Measurements from ENCODE around the gene NLRP1. TPM values are rescaled to one million over a fixed set of nuclear protein-coding genes. Genes with fewer than 3 reads are reported as not detected.

NLRP1 gene
- total RNA-seq, 4 donors from 2014 or later = 3.6 to 7.7 (median 6.9) TPM

GRCh38 chr17:5557485-5557884 is 26.8 kb downstream of the NLRP1 start:
- Histone ChIP-seq H3K4me3 (no peak overlapping the region), H3K9me3 (no peaks in the 10 kb centered on the region), H3K36me3 (no peaks in the 10 kb centered on the region), H3K27ac (no peak overlapping the region), H3K27me3 (no peaks in the 10 kb centered on the region), H3K4me1 (no peaks in the 10 kb centered on the region)
- no peak for TF ChIP-seq POLR2A (IDR thresholded peaks at IDR 0.05)
- no peak for TF ChIP-seq CTCF (IDR thresholded peaks at IDR 0.05 in 4 of 5, conservative IDR thresholded peaks at IDR 0.05 in 1 of 5)
- in situ Hi-C loops (cut with MboI; ENCODE audit: low sequenced_read_pairs in 4 of 4) = no loop called here
- ATAC-seq (no peak), DNase-seq (no peak)
- intact Hi-C loops (cut with DNase I; ENCODE audit: low total_unique reads) = no loop called here

DNA sequence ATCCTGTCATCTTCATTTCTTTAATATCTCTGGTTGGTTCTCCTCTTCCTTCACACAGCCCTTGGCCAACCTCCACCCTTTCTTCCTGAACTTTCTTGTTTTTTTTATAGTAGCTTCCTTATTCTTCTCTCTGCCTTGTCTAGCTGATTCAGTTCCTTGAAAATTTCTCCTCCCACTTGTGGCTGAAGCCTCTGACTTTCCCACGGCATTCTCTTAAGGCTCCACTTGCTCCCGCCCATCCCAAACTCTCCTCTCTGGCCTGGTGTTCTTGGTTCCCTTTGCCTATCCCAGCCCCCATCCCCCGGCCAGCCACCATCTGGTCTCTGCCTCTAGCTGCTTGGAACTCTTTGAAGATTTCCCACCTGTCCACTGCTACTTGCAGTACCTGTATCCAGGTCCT is 29.1 kb downstream of the NLRP1 start:
- H3K4me1 ChIP-seq = no peaks in the 10 kb centered on the region
- H3K27me3 ChIP-seq = no peaks in the 10 kb centered on the region
- no peak for TF ChIP-seq POLR2A (IDR thresholded peaks at IDR 0.05)
- DNase-seq (no peak), ATAC-seq (no peak)
- no peaks in the 10 kb centered on the region for H3K9me3 ChIP-seq
- in situ Hi-C loops (cut with MboI; ENCODE audit: low sequenced_read_pairs in 4 of 4) = no loop called here
- no peak overlapping the region for H3K27ac ChIP-seq
- no peaks in the 10 kb centered on the region for H3K36me3 ChIP-seq
- H3K4me3 ChIP-seq = no peak overlapping the region
- intact Hi-C loops (cut with DNase I; ENCODE audit: low total_unique reads) = no loop called here

- no peak for TF ChIP-seq POLR2A (IDR thresholded peaks at IDR 0.05)
- TF ChIP-seq CTCF (IDR thresholded peaks at IDR 0.05 in 4 of 5, conservative IDR thresholded peaks at IDR 0.05 in 1 of 5) = no peak
- intact Hi-C loops (cut with DNase I; ENCODE audit: low total_unique reads) (no loop called here), in situ Hi-C loops (cut with MboI; ENCODE audit: low sequenced_read_pairs in 4 of 4) (no loop called here)
- Histone ChIP-seq H3K9me3 (no peaks in the 10 kb centered on the region), H3K27ac (no peak overlapping the region), H3K4me3 (no peak overlapping the region), H3K27me3 (no peaks in the 10 kb centered on the region), H3K4me1 (no peaks in the 10 kb centered on the region), H3K36me3 (no peaks in the 10 kb centered on the region)
- ATAC-seq (no peak), DNase-seq (no peak)
Observed at GRCh38 chr17:5553479-5553878, 30.8 kb downstream of the NLRP1 start.

GRCh38 chr17:5552841-5553240 is 31.5 kb downstream of the NLRP1 start:
- H3K4me3 ChIP-seq = no peak overlapping the region
- no peaks in the 10 kb centered on the region for H3K27me3 ChIP-seq
- DNase-seq = no peak
- no peak overlapping the region for H3K27ac ChIP-seq
- intact Hi-C loops (cut with DNase I; ENCODE audit: low total_unique reads) = no loop called here
- H3K36me3 ChIP-seq = no peaks in the 10 kb centered on the region
- in situ Hi-C loops (cut with MboI; ENCODE audit: low sequenced_read_pairs in 4 of 4) = no loop called here
- no peak for TF ChIP-seq POLR2A (IDR thresholded peaks at IDR 0.05)
- no peak for TF ChIP-seq CTCF (IDR thresholded peaks at IDR 0.05 in 4 of 5, conservative IDR thresholded peaks at IDR 0.05 in 1 of 5)
- no peaks in the 10 kb centered on the region for H3K9me3 ChIP-seq
- no peaks in the 10 kb centered on the region for H3K4me1 ChIP-seq
- ATAC-seq = no peak

GRCh38 chr17:5545051-5545987 is 39.0 kb downstream of the NLRP1 start:
- TF ChIP-seq CTCF (IDR thresholded peaks at IDR 0.05 in 4 of 5, conservative IDR thresholded peaks at IDR 0.05 in 1 of 5) = no peak
- no peak for TF ChIP-seq POLR2A (IDR thresholded peaks at IDR 0.05)
- no peaks in the 10 kb centered on the region for H3K9me3 ChIP-seq
- DNase-seq = no peak
- intact Hi-C loops (cut with DNase I; ENCODE audit: low total_unique reads) = no loop called here
- H3K27me3 ChIP-seq = no peaks in the 10 kb centered on the region
- no peak overlapping the region for H3K27ac ChIP-seq
- in situ Hi-C loops (cut with MboI; ENCODE audit: low sequenced_read_pairs in 4 of 4) = no loop called here
- H3K4me1 ChIP-seq = no peaks in the 10 kb centered on the region
- H3K36me3 ChIP-seq = no peaks in the 10 kb centered on the region
- ATAC-seq = no peak
- no peak overlapping the region for H3K4me3 ChIP-seq
